Stimulated activated CD4-positive, alpha-beta T cell treated with anti-CD3 and anti-CD28 coated beads, Interleukin-4, amount 100 ng/mL, for 24 hours (primary cell): ENCODE results near the gene EEIG2.
"Not testable (repeated sequence)": the region's sequence is repeated elsewhere in the genome, so short reads cannot be mapped to it uniquely, and the experiment has no call there.

Experiments
- DNase-seq: peaks from one replicate; pipeline ENCODE4 v3.0.0-alpha.2; 2020

EEIG2 gene

DNA sequence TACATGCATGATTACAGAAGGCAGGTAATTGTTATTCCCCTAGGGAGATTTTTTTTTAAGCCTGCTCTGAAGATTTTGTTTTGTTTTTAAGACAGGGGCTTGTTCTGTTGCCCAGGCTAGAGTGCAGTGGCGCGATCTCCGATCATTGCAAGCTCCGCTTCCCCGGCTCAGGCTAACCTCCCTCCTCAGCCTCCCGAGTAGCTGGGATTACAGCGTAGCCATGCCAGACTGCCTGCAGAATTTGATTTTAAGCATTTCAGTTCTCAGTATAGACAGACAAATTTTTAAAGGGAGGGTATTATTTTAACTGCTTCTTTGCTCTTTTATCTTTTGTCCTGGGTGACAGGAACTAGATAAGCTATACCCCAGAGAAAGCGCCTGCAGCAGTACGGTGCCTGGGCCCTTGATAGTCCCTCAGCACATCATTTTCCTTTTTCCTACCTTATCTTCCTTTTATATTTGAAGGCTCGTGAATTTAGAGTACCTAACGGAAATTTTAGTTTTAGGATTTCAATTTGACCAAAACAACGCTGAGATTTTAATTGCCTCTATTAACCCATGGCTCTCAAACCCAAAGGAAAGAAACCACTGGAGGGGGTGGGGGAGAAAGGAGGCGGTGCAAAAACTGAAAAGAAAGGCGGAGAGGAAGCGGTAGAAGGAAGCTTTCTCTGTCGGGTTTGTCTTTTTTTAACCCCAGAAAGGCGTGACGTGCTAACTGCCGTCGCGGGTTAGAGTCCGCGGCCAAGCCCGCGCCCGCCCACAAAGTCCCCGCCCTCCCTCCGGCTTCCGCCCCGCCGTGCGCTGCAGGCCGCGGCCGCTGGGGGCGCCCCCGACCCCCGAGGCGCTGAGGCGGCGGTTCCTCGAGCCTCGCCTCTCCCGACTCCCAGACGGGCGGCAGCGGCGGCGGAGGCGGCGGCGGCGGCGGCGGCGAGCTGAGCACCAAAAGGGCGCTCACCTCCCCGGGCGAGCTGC lies at the start of gene EEIG2:
TSS of gene EEIG2 (plus strand) at position 886 of the 972 bp plus-strand sequence. CDS start 329 bp downstream, outside the sequence.
- DNase-seq = peak; percentile 87

DNA sequence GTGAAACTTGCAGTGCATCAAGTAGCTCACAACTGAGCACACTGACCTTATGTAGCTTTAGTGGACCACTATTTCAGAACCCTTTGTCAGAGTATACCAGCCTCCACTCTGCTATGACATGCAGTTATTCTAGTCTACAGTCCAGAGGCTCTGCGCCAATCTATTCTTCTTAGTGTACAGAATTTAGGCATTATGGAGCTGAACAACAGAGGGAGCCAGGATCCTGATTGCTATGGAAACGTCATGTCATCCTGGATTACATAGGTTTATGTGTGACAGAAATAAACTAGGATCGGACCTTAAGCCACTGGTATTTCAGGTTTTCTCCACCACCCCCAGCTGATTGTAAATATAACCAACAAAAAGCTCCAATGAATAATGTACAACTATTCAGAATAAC lies 48.1 kb upstream of the EEIG2 start:
- DNase-seq = no peak

DNA sequence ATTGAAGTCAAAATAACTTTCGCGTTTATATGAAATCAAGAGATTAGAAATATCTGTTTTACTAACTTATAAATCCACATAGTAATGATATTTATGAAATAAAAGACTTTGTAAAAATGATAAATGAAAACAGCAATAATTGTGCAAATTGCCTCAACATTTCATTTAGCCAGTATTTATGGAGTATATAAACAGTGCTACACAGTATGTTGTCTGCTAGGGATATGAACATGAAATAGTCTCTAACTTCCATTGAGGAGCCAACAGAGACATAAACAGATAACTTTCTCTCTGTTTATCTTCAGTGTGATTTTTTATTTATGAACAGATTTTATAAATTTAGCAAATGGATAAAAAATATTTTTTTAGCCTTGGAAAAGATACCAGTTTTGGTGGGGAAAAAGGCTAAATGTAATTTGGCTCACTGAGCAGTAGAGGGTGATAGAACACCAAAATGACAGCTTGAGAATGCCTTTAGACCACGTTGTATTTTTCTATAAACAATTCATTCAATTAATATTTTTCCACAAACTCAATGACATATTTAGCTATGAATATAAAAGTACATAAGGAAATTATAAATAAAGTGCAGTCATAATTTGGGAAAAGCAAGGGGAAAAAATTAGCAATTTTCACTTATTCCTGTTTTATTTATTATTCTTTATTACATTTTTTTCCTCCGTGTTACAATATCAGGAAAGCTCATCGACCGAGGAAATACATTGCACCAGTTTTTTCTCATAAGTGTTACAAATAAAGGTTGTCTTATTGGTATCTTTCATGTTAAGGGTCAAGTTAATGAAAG lies 47.5 kb upstream of the EEIG2 start:
- no peak for DNase-seq

DNA sequence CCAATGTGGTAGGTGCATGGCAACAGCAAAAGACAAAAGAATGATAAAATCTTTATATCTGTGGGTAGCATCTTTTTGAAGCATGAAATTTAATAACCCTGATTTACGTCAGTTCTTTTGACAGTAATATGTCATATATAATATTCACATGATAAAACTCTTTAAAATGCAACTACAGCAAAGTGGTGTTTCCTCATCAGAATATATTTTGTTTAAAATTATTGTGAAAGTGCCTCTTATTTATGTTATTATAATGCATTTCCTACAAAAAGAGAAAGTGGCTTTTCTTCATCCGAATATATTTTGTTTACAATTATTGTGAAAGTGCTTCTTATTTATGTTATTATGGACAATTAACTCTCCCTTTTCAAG lies 46.9 kb upstream of the EEIG2 start:
- DNase-seq = no peak

DNA sequence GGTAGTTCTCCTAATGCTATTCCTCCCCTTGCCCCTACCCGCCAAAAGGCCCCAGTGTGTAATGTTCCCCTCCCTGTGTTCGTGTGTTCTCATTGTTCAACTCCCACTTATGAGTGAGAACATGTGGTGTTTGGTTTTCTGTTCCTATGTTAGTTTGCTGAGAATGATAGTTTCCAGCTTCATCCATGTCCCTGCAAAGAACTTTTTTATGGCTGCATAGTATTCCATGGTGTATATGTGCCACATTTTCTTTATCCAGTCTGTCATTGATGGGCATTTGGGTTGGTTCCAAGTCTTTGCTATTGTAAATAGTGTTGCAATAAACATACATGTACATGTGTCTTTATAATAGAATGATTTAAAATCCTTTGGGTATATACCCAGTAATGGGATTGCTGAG lies 46.0 kb upstream of the EEIG2 start:
- DNase-seq = not testable (repeated sequence)

DNA sequence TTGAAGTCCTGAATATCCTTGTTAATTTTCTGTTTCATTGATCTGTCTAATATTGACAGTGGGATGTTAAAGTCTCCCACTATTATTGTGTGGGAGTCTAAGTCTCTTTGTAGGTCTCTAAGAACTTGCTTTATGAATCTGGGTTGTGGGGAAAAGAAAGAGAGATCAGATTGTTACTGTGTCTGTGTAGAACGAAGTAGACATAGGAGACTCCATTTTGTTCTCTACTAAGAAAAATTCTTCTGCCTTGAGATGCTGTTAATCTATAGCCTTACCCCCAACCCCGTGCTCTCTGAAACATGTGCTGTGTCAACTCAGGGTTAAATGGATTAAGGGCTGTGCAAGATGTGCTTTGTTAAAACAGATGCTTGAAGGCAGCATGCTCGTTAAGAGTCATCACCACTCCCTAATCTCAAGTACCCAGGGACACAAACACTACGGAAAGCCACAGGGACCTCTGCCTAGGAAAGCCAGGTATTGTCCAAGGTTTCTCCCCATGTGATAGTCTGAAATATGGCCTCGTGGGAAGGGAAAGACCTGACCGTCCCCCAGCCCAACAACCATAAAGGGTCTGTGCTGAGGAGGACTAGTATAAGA lies 42.5 kb upstream of the EEIG2 start:
- DNase-seq = not testable (repeated sequence)

DNA sequence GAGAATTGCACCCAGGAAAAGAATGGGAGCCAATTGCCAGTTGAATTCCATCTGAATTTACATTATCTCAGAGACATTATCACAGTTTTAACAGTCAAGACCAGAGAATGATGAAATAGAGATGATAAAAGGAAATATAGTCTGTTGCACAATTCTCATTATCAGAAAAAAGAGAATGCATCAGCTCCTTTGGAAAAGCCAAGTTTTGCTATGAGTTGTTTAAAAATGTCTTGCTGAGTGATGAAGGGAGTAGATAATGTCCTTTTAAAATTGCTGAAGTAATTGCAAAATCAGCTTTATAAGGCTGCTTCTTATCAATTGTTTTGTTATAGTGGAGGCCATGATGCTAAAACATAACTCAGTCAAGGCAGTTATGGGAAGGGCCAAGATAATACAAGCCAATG lies 37.9 kb upstream of the EEIG2 start:
- DNase-seq = no peak

DNA sequence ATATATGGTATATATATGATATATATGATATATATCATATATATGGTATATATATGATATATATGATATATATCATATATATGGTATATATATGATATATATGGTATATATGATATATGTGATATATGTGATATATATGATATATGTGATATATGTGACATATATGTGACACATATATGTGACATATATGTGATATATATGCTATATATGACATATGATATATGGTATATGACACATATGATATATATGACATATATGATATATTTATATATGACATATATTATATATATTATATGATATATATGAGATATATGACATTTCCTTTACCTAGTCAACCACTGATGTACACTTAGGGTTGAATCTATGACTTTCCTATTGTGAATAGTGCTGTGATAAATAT lies 36.1 kb upstream of the EEIG2 start:
- DNase-seq = no peak

DNA sequence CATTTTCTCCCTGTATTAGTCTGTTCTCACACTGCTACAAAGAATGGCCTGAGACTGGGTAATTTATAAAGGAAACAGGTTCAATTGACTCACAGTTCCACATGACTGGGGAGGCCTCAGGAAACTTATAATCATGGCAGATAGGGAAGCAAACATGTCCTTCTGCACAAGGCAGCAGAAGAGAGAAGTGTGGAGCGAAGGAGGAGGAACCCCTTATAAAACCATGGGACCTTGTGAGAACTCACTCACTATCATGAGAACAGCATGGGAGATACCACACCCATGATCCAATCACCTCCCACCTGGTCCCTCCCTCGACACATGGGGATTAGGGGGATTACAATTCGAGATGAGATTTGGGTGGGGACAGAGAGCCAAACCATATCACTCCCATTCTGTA lies 35.2 kb upstream of the EEIG2 start:
- no peak for DNase-seq

DNA sequence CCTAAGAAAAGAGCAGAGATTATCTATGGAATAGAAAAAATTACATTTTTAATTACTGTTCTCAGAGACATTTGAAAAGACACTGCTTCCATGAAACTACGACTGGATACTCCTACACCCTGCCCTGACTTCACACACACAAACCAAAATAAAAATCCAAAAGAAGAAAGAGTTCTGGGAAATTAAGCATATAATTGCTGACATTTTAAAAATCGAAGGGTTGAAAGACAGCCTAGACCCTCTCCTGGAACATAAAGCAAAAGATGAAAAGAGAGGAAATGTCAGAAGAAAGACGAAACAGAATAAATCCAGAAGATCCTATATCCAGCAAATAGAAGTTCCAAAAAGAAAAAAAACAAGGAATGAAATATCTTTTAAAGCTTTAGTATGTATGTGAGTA lies 32.8 kb upstream of the EEIG2 start:
- no peak for DNase-seq

DNA sequence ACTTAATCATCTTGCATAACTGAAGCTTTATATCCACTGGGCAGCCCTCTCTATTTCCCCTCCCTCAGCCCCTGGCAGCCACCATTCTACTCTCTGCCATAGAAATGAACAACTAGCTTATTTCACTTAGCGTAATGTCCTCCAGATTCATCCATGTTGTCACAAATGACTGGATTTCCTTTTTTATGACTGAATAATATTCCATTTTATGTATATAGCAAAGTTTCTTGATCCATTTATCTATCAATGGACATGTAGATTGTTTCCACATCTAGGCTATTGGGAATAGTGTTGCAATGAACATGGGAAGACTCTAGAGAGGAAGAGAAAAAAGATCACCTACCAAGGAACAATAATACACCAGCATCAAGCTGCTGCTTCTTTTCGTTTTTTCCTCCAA lies 32.1 kb upstream of the EEIG2 start:
- no peak for DNase-seq

DNA sequence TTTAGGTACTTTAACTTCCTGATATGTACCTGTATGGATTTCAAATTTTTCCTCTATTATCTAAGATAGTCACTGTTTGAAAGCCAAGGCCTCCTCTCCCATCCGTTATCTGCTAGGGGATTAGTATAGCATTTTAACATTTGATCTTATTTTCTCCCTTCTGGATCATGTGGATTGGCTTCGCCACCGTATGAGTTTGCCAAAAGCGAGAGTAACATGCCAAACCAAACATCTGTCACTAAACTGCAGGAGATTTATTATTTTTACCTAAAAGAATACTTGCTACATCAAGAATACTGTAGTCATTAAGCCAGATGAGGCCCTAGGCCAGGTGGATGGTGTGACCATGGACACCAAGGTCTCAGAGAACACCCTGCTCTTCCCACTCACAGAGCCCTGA lies 28.5 kb upstream of the EEIG2 start:
- no peak for DNase-seq

DNA sequence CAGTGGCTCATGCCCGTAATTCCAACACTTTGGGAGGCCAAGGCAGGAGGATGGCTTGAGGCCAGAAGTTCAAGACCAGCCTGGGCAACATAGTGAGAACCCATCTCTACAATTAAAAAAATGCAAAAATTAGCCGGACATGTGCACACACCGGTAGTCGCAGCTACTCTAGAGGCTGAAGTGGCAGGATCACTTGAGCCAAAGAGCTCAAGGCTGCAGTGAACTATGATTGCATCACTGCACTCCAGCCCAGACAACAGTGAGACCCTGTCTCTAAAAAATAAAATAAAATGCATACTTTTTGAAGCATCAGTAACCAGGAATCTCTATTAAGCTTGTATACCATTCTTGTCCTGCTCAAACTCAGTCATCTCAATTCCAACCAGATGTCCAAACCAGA lies 27.2 kb upstream of the EEIG2 start:
- no peak for DNase-seq

DNA sequence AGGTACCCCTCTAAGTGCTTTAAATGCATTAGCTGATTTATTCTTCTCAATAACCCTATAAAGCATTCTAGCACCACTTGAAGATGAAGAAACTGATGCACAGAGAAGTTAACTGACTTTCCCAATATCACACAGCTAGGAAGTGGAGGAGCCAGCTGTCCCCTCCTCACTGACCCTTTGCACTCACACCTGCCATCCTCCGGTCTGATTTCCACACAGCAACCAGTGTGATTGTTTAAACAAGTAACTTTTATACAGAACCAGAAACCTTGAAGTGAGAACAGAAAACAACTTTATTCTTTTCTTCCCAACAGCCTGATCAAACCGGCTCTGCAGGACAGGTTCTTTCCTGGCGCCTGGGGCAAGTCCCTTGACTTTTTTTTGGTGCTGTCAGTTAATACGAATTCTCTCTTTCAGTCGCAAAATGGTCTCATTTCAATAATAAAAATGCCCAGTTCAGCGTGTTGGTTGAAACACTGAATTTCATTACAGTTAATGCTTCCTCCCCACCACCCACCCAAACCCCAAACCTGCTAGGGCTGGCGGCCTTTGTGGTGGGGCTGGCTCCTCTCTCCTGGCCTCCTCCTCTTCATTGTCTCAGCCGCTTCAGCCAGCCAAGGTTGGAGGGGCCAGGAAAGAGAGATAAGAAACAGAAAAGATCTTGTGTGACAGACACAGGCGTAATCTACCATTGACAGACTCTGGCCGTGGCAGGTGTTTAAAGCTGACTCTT lies 26.4 kb upstream of the EEIG2 start:
- DNase-seq = peak; percentile 21

DNA sequence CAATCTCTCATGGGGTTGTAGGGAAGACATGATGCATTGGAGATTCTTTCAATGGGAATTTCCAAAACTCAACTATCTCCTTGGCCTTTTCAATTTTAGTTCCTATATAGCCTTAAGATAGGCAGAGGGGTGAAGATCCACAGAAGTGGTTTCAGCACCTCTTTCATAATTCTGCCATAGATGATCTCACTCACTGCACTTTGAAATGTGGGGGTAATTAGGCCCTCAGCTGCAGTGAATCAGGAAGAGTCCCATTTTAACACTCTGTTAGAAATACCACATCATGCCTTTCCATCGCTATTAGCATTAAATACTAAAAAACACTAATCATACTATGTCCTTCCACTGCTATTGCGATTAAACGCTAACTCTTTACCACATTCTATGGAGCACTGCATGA lies 25.1 kb upstream of the EEIG2 start:
- DNase-seq = no peak

DNA sequence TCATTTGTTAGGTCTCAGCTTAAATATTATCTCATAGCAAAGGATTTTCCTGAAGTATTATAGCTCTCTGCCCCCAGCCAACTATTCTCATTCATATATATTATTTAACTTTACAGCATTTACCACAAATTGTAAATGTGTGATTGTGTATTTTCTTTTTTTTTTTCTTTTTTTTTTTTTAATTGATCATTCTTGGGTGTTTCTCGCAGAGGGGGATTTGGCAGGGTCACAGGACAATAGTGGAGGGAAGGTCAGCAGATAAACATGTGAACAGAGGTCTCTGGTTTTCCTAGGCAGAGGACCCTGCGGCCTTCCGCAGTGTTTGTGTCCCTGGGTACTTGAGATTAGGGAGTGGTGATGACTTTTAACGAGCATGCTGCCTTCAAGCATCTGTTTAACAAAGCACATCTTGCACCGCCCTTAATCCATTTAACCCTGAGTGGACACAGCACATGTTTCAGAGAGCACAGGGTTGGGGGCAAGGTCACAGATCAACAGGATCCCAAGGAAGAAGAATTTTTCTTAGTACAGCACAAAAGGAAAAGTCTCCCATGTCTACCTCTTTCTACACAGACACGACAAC lies 24.5 kb upstream of the EEIG2 start:
- DNase-seq = not testable (repeated sequence)

DNA sequence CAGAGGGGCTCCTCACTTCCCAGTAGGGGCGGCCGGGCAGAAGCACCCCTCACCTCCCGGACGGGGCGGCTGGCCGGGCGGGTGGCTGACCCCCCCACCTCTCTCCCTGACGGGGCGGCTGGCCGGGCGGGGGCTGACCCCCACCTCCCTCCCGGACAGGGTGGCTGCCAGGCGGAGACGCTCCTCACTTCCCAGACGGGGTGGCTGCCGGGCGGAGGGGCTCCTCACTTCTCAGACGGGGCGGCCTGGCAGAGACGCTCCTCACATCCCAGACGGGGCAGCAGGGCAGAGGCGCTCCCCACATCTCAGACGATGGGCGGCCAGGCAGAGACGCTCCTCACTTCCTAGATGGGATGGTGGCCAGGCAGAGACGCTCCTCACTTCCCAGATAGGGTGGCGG lies 23.9 kb upstream of the EEIG2 start:
- not testable (repeated sequence) for DNase-seq

DNA sequence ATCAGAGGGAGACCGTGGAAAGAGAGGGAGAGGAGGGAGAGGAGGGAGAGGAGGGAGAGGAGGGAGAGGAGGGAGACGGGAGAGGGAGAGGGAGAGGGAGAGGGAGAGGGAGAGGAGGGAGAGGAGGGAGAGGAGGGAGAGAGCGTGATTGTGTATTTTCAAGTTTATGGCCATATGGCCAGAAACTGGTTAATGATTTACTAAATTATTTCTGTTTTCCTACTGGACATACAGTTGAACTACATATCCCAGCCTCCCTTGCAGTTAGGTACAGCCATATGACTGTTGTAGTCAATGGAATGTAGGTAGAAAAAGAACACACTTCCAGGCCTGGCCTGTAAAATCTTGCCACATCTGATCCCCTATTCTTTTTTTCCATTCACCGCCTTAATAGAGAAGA lies 23.1 kb upstream of the EEIG2 start:
- DNase-seq = not testable (repeated sequence)

DNA sequence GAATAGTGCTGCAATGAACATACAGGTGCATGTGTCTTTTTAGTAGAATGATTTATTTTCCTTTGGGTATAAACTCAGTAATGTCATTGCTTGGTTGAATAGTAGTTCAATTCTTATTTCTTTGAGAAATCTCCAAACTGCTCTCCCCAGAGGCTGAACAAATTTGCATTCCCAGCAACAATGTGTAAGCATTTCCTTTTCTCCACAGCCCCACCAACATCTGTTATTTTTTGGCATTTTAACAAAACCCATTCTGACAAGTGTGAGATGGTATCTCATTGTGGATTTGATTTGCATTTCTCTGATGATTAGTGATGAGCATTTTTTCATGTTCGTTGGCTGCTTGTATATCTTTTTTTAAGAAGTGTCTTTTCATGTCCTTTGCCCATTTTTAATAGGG lies 21.9 kb upstream of the EEIG2 start:
- no peak for DNase-seq

DNA sequence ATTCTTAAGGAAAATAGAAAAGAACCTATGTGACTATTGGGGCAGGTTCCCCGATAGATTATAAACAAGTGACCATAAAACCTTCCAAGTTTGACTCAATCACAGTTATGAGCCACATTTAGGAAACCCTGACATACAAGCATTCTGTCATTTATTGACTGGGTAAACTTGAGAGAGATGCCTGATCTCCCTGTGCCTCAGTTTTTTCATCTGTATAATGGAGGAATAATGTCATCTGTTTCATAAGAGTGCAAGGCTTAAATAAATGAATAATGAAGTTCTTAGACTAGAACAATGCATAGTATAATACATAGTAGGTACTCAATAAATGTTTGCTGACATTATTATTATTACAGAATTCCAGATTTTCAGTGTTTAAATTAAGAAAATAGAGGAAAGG lies 18.9 kb upstream of the EEIG2 start:
- DNase-seq = no peak

DNA sequence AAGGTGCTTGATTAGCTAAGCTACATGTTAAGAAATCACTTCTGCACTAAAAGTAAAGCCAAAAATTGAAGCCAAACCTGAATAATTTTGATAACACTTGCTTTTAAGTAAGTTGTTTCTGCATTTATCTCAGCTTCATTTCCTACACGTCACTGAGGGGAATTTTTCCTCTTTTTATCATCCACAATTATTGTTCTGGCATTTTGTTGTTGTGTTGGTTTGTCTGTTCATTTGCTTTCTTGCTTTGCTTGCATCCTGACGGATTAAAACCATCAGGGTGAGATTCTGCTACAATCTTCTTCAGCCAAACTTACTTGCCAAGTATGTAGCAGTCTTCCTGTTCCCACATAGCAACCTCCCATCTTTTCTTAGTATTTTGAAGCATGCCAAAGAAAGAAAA lies 18.0 kb upstream of the EEIG2 start:
- DNase-seq = no peak

DNA sequence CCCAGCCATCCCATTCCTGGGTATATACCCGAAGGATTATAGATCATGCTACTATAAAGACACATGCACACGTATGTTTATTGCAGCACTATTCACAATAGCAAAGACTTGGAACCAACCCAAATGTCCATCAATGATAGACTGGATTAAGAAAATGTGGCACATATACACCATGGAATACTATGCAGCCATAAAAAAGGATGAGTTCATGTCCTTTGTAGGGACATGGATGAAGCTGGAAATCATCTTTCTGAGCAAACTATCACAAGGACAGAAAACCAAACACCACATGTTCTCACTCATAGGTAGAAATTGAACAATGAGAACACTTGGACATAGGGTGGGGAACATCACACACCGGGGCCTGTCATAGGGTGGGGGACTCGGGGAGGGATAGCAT lies 12.4 kb upstream of the EEIG2 start:
- not testable (repeated sequence) for DNase-seq
